Heart left ventricle (tissue), 16 donors: ENCODE measurements around the gene DCHS1. TPM values are rescaled to one million over a fixed set of nuclear protein-coding genes. Genes with fewer than 3 reads are reported as not detected.
A peak's percentile ranks its signal among the peaks of the same experiment; 100 is the strongest.

ENCODE experiments used
- ATAC-seq, 4 donors: fragments of 200-7000 bp; cut with Tn5 transposase; one replicate each; pipeline ENCODE4 v1.9.1; 2020 to 2022; ENCODE audit warnings: moderate library complexity in 4 of 4, mild to moderate bottlenecking in 3 of 4, moderate number of reproducible peaks in 1 of 4
- DNase-seq, 5 donors: peaks; one replicate each; pipeline ENCODE4 v3.0.0-alpha.2; 2020
- H3K27ac ChIP-seq, 12 donors: fragments of 200-600 bp; sonication (generic) in 4 of 12; one replicate each; pipeline versions ENCODE4 v1.5.0 to v1.8.0; 2016 to 2022; ENCODE audit warnings: mild to moderate bottlenecking in 2 of 12
- H3K27me3 ChIP-seq, 9 donors: fragments of 200-600 bp; sonication (generic) in 2 of 9; one replicate each; pipeline versions ENCODE4 v1.5.1 to v1.8.0; 2016 to 2022; ENCODE audit warnings: mild to moderate bottlenecking in 3 of 9
- H3K36me3 ChIP-seq, 9 donors: fragments of 200-600 bp; sonication (generic) in 2 of 9; one replicate each; pipeline versions ENCODE4 v1.5.0 to v1.8.0; 2018 to 2022; ENCODE audit warnings: mild to moderate bottlenecking in 2 of 9
- H3K4me1 ChIP-seq, 12 donors: fragments of 200-600 bp; sonication (generic) in 4 of 12; one replicate each; pipeline versions ENCODE4 v1.5.0 to v1.8.0; 2016 to 2022; ENCODE audit warnings: mild to moderate bottlenecking in 3 of 12
- H3K4me3 ChIP-seq, 12 donors: fragments of 200-600 bp; sonication (generic) in 4 of 12; one replicate each; pipeline versions ENCODE4 v1.5.0 to v1.8.0; 2017 to 2022; ENCODE audit warnings: mild to moderate bottlenecking in 9 of 12, moderate library complexity in 4 of 12
- H3K9me3 ChIP-seq, 12 donors: fragments of 200-600 bp; sonication (generic) in 4 of 12; one replicate each; pipeline versions ENCODE4 v1.5.0 to v1.8.0; 2016 to 2022; ENCODE audit warnings: mild to moderate bottlenecking in 1 of 12
- CTCF ChIP-seq, 12 donors: fragments of 200-600 bp; sonication (generic) in 4 of 12; IDR thresholded peaks; one replicate each; pipeline versions ENCODE4 v1.5.0 to v1.8.0; 2018 to 2022; ENCODE audit warnings: antibody characterized with exemption in 12 of 12, mild to moderate bottlenecking in 5 of 12
- POLR2A ChIP-seq, 2 donors: fragments of 450-650 bp; IDR thresholded peaks; one replicate each; pipeline ENCODE4 v1.6.1; 2017; ENCODE audit warnings: antibody characterized with exemption in 2 of 2, mild to moderate bottlenecking in 2 of 2, moderate library complexity in 2 of 2
- WGBS, 4 donors: extraction: QIAGEN DNeasy Blood & Tissue Kit in 2 of 4; methylation state at CpG; one replicate each; pipeline versions ENCODE4 v1.1.5 to v1.1.7; 2013 to 2018; 5-methylcytosine and 5-hydroxymethylcytosine counted together
- intact Hi-C, 10 donors: fragments of 100-400 bp; cut with DNase I; formaldehyde crosslinking; loops; one replicate each; pipeline versions ENCODE4 v1.11.1 to v1.14.2; 2022
- polyA plus RNA-seq, 2 donors: library from polyadenylated mRNA; stranded (reverse); fragments of 200-250 nt; gene quantifications; one replicate each; pipeline ENCODE4 v1.2.3, GENCODE V29; 2013
- total RNA-seq, 9 donors: library from RNA; depleted of rRNA in 2 of 9; stranded (reverse); fragments of >200 nt in 2 of 9; fragmentation: NEBNext Ultra II Directional in 3 of 9; extraction: Animal tissue kit (Norgen Biotek cat#: 25700) in 3 of 9; gene quantifications; one replicate each; pipeline versions ENCODE4 v1.1.0 to v1.2.4, GENCODE V29; 2016 to 2023
- donor health status: ischemic (EF 13 %, LVEDD 7.1; RV severe dilation, severe dysfunction).
- donor health status: healthy with polysubstance abuse.
- donor health status: DM: no; HTN: yes; CAD: no.
- donor health status: DM: no; HTN: no; CAD: no.
- donor health status: ischemic (EF 25% LVEDD 6.9; RV normal size, moderate dysfunction).
- donor health status: ischemic (EF 25% LVEDD 5.7; RV mildly dilated, moderate dysfunction).
- donor health status: healthy.
- donor health status: DM: yes; HTN: yes; CAD: no.
- donor health status: ischemic (EF 35%, LVEDD 5.7; RV mildly dilated, moderate dysfunction).
- donor health status: nonischemic (EF 11% LVEDD 7.7; RV severe dilation, severe dysfunction).
- donor health status: DM: yes; HTN: yes; CAD: no.
- donor health status: PGD.
- donor health status: ischemic (EF 29% LVEDD 5.4; RV normal size, mild dysfunction).
- donor health status: nonischemic (EF 23%, LVEDD 6.1; RV moderate dilation, normal function).

Gene DCHS1
- total and polyA plus RNA-seq, 11 donors, result 3.6 to 19.6 (median 10.5) TPM

GRCh38 chr11:6586434-6587359 is 68.9 kb downstream of the DCHS1 start:
- Histone ChIP-seq H3K4me1 (peaks cover 0 to 17% (median 7%) of the 10 kb centered on the region in 12 donors), H3K4me3 (peak overlapping the region in 8 of 12 donors; percentile 4 to 45 (median 26)), H3K27me3 (no peaks in the 10 kb centered on the region), H3K36me3 (peaks cover 0 to 10% (median under 1%) of the 10 kb centered on the region in 9 donors), H3K9me3 (peaks cover 0 to 29% (median 16%) of the 10 kb centered on the region in 12 donors), H3K27ac (peak overlapping the region in 7 of 12 donors; percentile 16 to 64 (median 40))
- ATAC-seq (peak; percentile 77 to 90 (median 81)), DNase-seq (peak in 2 of 5 donors; percentile 58 to 78)
- intact Hi-C loops, result no loop called here
- TF ChIP-seq CTCF (IDR thresholded peaks at IDR 0.05) (no peak), POLR2A (IDR thresholded peaks at IDR 0.05) (no peak)
- WGBS, 4 donors, result 49 to 60% (median 53%) methylated on average over 11 to 25 of the region's 25 CpGs

- no peak for ATAC-seq
- intact Hi-C loops, result no loop called here
- no peak for TF ChIP-seq POLR2A (IDR thresholded peaks at IDR 0.05)
- no peak for TF ChIP-seq CTCF (IDR thresholded peaks at IDR 0.05)
These were observed 71.1 kb downstream of the DCHS1 start for GRCh38 chr11:6584528-6584927.

GRCh38 chr11:6583584-6583983 is 72.0 kb downstream of the DCHS1 start:
- WGBS, 4 donors, result 82 to 89% (median 86%) methylated on average over 1 of the region's 1 CpG

More at GRCh38 chr11:6584528-6584927, 71.1 kb downstream of the DCHS1 start:
- H3K27ac ChIP-seq, result no peak overlapping the region
- DNase-seq, result no peak
- H3K9me3 ChIP-seq, result peaks cover 0 to 29% (median 16%) of the 10 kb centered on the region in 12 donors
- H3K27me3 ChIP-seq, result no peaks in the 10 kb centered on the region
- no peaks in the 10 kb centered on the region for H3K36me3 ChIP-seq
- 91 to 96% (median 95%) methylated on average over 4 of the region's 4 CpGs for WGBS, 4 donors
- H3K4me3 ChIP-seq, result no peak overlapping the region
- H3K4me1 ChIP-seq, result peaks cover 0 to 20% (median 7%) of the 10 kb centered on the region in 12 donors

More at GRCh38 chr11:6583584-6583983, 72.0 kb downstream of the DCHS1 start:
- intact Hi-C loops, result no loop called here
- no peak for DNase-seq
- TF ChIP-seq POLR2A (IDR thresholded peaks at IDR 0.05), result no peak
- TF ChIP-seq CTCF (IDR thresholded peaks at IDR 0.05), result no peak
- H3K4me1 ChIP-seq, result peaks cover 0 to 22% (median 7%) of the 10 kb centered on the region in 12 donors
- no peak overlapping the region for H3K27ac ChIP-seq
- H3K36me3 ChIP-seq, result no peaks in the 10 kb centered on the region
- H3K27me3 ChIP-seq, result no peaks in the 10 kb centered on the region
- H3K4me3 ChIP-seq, result no peak overlapping the region
- H3K9me3 ChIP-seq, result peaks cover 0 to 29% (median 16%) of the 10 kb centered on the region in 12 donors
- no peak for ATAC-seq
